Right lobe of liver (tissue), 6 donors: ENCODE data around the gene PLA2G4A. TPM values are rescaled to one million over a fixed set of nuclear protein-coding genes. Genes with fewer than 3 reads are reported as not detected.

Source experiments
- ATAC-seq, 4 donors: fragments of 200-7000 bp; cut with Tn5 transposase; one replicate each; pipeline ENCODE4 v1.9.1; 2020; ENCODE audit warnings: mild to moderate bottlenecking in 4 of 4, moderate library complexity in 4 of 4
- DNase-seq, 3 donors: peaks; one replicate each; pipeline ENCODE4 v3.0.0-alpha.2; 2020
- H3K27ac ChIP-seq, 3 donors: fragments of 200-600 bp; one replicate each; pipeline ENCODE4 v1.8.0; 2022
- H3K27me3 ChIP-seq, 2 donors: fragments of 200-600 bp; one replicate each; pipeline ENCODE4 v1.8.0; 2022
- H3K36me3 ChIP-seq, 4 donors: fragments of 200-600 bp; sonication (generic) in 1 of 4; one replicate each; pipeline versions ENCODE4 v1.5.1 to v1.8.0; 2017 to 2022; ENCODE audit warnings: control low read depth in 1 of 4
- H3K4me1 ChIP-seq, 4 donors: fragments of 200-600 bp; sonication (generic) in 1 of 4; one replicate each; pipeline versions ENCODE4 v1.5.1 to v1.8.0; 2017 to 2022; ENCODE audit warnings: control low read depth in 1 of 4
- H3K4me3 ChIP-seq, 3 donors: fragments of 200-600 bp; one replicate each; pipeline ENCODE4 v1.8.0; 2022
- H3K9me3 ChIP-seq, 4 donors: fragments of 200-600 bp; sonication (generic) in 1 of 4; one replicate each; pipeline versions ENCODE4 v1.5.1 to v1.8.0; 2017 to 2022; ENCODE audit warnings: control low read depth in 1 of 4
- CTCF ChIP-seq, 4 donors: fragments of 200-600 bp in 3 of 4; fragments of 450-650 bp in 1 of 4; IDR thresholded peaks; one replicate each; pipeline versions ENCODE4 v1.5.1 to v1.8.0; 2016 to 2022; ENCODE audit warnings: antibody characterized with exemption in 4 of 4, mild to moderate bottlenecking in 2 of 4
- POLR2A ChIP-seq: fragments of 450-650 bp; IDR thresholded peaks from one replicate; pipeline ENCODE4 v1.6.1; 2017; ENCODE audit warnings: antibody characterized with exemption, mild to moderate bottlenecking
- WGBS: methylation state at CpG from one replicate; pipeline ENCODE4 v1.1.6; 2018; ENCODE audit warnings: low coverage, low lambda C conversion rate; ENCODE audit not compliant: insufficient coverage; ENCODE audit errors: missing lambda C conversion rate; 5-methylcytosine and 5-hydroxymethylcytosine counted together
- intact Hi-C, 2 donors: fragments of 100-400 bp; cut with DNase I; formaldehyde crosslinking; loops; one replicate each; pipeline versions ENCODE4 v1.11.2 to v1.14.1; 2022
- total RNA-seq, 6 experiments: library from RNA; depleted of rRNA in 2 of 6; stranded (reverse); fragments of >200 nt in 2 of 6; fragmentation: NEBNext Ultra II Directional in 3 of 6; extraction: Animal tissue kit (Norgen Biotek cat#: 25700) in 3 of 6; gene quantifications; one replicate each; pipeline versions ENCODE4 v1.1.0 to v1.2.4, GENCODE V29; 2016 to 2023
- donor health status: DM: no; HTN: yes; CAD: no.
- donor health status: DM: no; HTN: no; CAD: no.
- donor health status: DM: no; HTN: no; CAD: no.
- donor health status: DM: no; HTN: yes; CAD: no.
- donor health status: DM: no; HTN: yes; CAD: no.

The PLA2G4A gene
- total RNA-seq, 6 experiments from 2014 or later = 0.12 to 1.7 (median 0.98) TPM

GRCh38 chr1:186882372-186883134 is 53.8 kb downstream of the PLA2G4A start:
- DNase-seq (no peak), ATAC-seq (no peak)
- 45% methylated on average over 6 of the region's 6 CpGs for WGBS
- no peak overlapping the region for H3K4me3 ChIP-seq
- no peaks in the 10 kb centered on the region for H3K4me1 ChIP-seq
- TF ChIP-seq POLR2A = no peak
- no peak for TF ChIP-seq CTCF (IDR thresholded peaks at IDR 0.05)
- H3K27ac ChIP-seq = no peak overlapping the region
- intact Hi-C loops = no loop called here
- H3K36me3 ChIP-seq = no peaks in the 10 kb centered on the region
- no peaks in the 10 kb centered on the region for H3K27me3 ChIP-seq
- no peaks in the 10 kb centered on the region for H3K9me3 ChIP-seq

GRCh38 chr1:186884251-186884650 is 55.5 kb downstream of the PLA2G4A start:
- no peak for DNase-seq
- no peaks in the 10 kb centered on the region for H3K27me3 ChIP-seq
- H3K27ac ChIP-seq = no peak overlapping the region
- ATAC-seq = no peak
- WGBS = 40% methylated on average over 1 of the region's 1 CpG
- no peak overlapping the region for H3K4me3 ChIP-seq
- intact Hi-C loops = no loop called here
- H3K9me3 ChIP-seq = no peaks in the 10 kb centered on the region
- no peaks in the 10 kb centered on the region for H3K36me3 ChIP-seq
- H3K4me1 ChIP-seq = no peaks in the 10 kb centered on the region
- TF ChIP-seq POLR2A (no peak), CTCF (IDR thresholded peaks at IDR 0.05) (no peak)

GRCh38 chr1:186887203-186887602 is 58.5 kb downstream of the PLA2G4A start:
- Histone ChIP-seq H3K4me1 (no peaks in the 10 kb centered on the region), H3K4me3 (no peak overlapping the region), H3K27me3 (no peaks in the 10 kb centered on the region), H3K27ac (no peak overlapping the region), H3K9me3 (no peaks in the 10 kb centered on the region), H3K36me3 (no peaks in the 10 kb centered on the region)
- DNase-seq = no peak
- 42% methylated on average over 2 of the region's 2 CpGs for WGBS
- intact Hi-C loops = no loop called here
- no peak for TF ChIP-seq POLR2A
- no peak for TF ChIP-seq CTCF (IDR thresholded peaks at IDR 0.05)
- no peak for ATAC-seq

- no peaks in the 10 kb centered on the region for H3K4me1 ChIP-seq
- no peaks in the 10 kb centered on the region for H3K27me3 ChIP-seq
- no peak for DNase-seq
- no peak for ATAC-seq
- no peak overlapping the region for H3K27ac ChIP-seq
- H3K4me3 ChIP-seq = no peak overlapping the region
- H3K36me3 ChIP-seq = no peaks in the 10 kb centered on the region
- intact Hi-C loops = no loop called here
- no peaks in the 10 kb centered on the region for H3K9me3 ChIP-seq
- TF ChIP-seq CTCF (IDR thresholded peaks at IDR 0.05) = no peak
- no peak for TF ChIP-seq POLR2A
- 51% methylated on average over 2 of the region's 2 CpGs for WGBS
These were observed 59.6 kb downstream of the PLA2G4A start for GRCh38 chr1:186888367-186888766.
